Right ventricle myocardium superior (tissue), 1 donor: ENCODE measurements around the gene ING3. TPM values are rescaled to one million over a fixed set of nuclear protein-coding genes. Genes with fewer than 3 reads are reported as not detected.
A peak's percentile ranks its signal among the peaks of the same experiment; 100 is the strongest.
"Not testable (repeated sequence)": the region's sequence is repeated elsewhere in the genome, so short reads cannot be mapped to it uniquely, and the experiment has no call there.

Source experiments
- ATAC-seq: fragments of 200-7000 bp; cut with Tn5 transposase; one replicate; pipeline ENCODE4 v1.9.1; 2020; ENCODE audit warnings: mild to moderate bottlenecking; ENCODE audit not compliant: poor library complexity
- DNase-seq: peaks from one replicate; pipeline ENCODE4 v3.0.0-alpha.2; 2020
- intact Hi-C: fragments of 100-400 bp; cut with DNase I; formaldehyde crosslinking; loops from one replicate; pipeline ENCODE4 v1.11.2; 2022
- total RNA-seq: library from RNA; stranded (reverse); fragmentation: NEBNext Ultra II Directional; extraction: Animal tissue kit (Norgen Biotek cat#: 25700); gene quantifications from one replicate; pipeline ENCODE4 v1.2.1, GENCODE V29; 2021
- donor health status: DM: no; HTN: yes; CAD: no; lungs with severe emphysema.

Gene ING3
- total RNA-seq, 1 donor from 2014 or later: 11.1 TPM

- intact Hi-C loops: no loop called here
- DNase-seq (peak; percentile 45), ATAC-seq (peak; percentile 63)
Observed at GRCh38 chr7:120996333-120996987, 45.9 kb downstream of the ING3 start.

GRCh38 chr7:120996988-120997345, 46.4 kb downstream of the ING3 start:
- no peak for DNase-seq
- no peak for ATAC-seq
- intact Hi-C loops: no loop called here

GRCh38 chr7:120997882-120998474, 47.4 kb downstream of the ING3 start:
- peak; percentile 50 for DNase-seq
- ATAC-seq: peak; percentile 33
- intact Hi-C loops: no loop called here

GRCh38 chr7:120998520-120998919, 47.9 kb downstream of the ING3 start:
- DNase-seq: no peak
- no peak for ATAC-seq
- intact Hi-C loops: no loop called here

GRCh38 chr7:120998996-120999565, 48.5 kb downstream of the ING3 start:
- ATAC-seq (no peak), DNase-seq (no peak)
- intact Hi-C loops: no loop called here

- DNase-seq: no peak
- no peak for ATAC-seq
- intact Hi-C loops: no loop called here
Observed at GRCh38 chr7:121000081-121000983, 49.8 kb downstream of the ING3 start.

GRCh38 chr7:121001234-121001906, 50.8 kb downstream of the ING3 start:
- ATAC-seq (no peak), DNase-seq (no peak)
- intact Hi-C loops: no loop called here

- ATAC-seq (no peak), DNase-seq (no peak)
- intact Hi-C loops: no loop called here
Observed at GRCh38 chr7:121002048-121002756, 51.6 kb downstream of the ING3 start.

GRCh38 chr7:121002757-121003200, 52.2 kb downstream of the ING3 start:
- DNase-seq (no peak), ATAC-seq (no peak)
- intact Hi-C loops: no loop called here

GRCh38 chr7:121003986-121004685, 53.6 kb downstream of the ING3 start:
- DNase-seq (peak; percentile 61), ATAC-seq (peak; percentile 83)
- intact Hi-C loops: no loop called here

GRCh38 chr7:121005058-121005457, 54.5 kb downstream of the ING3 start:
- intact Hi-C loops, ATAC-seq, DNase-seq: not testable (repeated sequence)

GRCh38 chr7:121005996-121006584, 55.5 kb downstream of the ING3 start:
- no peak for DNase-seq
- peak; percentile 20 for ATAC-seq
- intact Hi-C loops: no loop called here

GRCh38 chr7:121006711-121007315, 56.2 kb downstream of the ING3 start:
- ATAC-seq (no peak), DNase-seq (no peak)
- intact Hi-C loops: no loop called here

GRCh38 chr7:121008816-121009215, 58.2 kb downstream of the ING3 start:
- intact Hi-C loops: no loop called here
- ATAC-seq (no peak), DNase-seq (no peak)

- ATAC-seq: no peak
- no peak for DNase-seq
- intact Hi-C loops: no loop called here
Observed at GRCh38 chr7:121011401-121011800, 60.8 kb downstream of the ING3 start.

- peak; percentile 72 for ATAC-seq
- no peak for DNase-seq
- intact Hi-C loops: no loop called here
Observed at GRCh38 chr7:121012170-121012874, 61.7 kb downstream of the ING3 start.
